VCaP (cell line): ENCODE results near the gene VPS4A.
"Not testable (repeated sequence)": the region's sequence is repeated elsewhere in the genome, so short reads cannot be mapped to it uniquely, and the experiment has no call there.

Experiments
- H3K27ac ChIP-seq: fragments of 450-650 bp; 2 replicates; pipeline ENCODE4 v1.5.1; 2017
- TF ChIP-seq, protein P1 (sequence below): fragments of 450-650 bp; conservative IDR thresholded peaks from 2 replicates; pipeline ENCODE4 v1.5.1; 2017; ENCODE audit warnings: mild to moderate bottlenecking, moderate library complexity

VPS4A gene

GRCh38 chr16:69276148-69277115 lies 34.7 kb upstream of the VPS4A start:
- no peak overlapping the region for H3K27ac ChIP-seq

DNA sequence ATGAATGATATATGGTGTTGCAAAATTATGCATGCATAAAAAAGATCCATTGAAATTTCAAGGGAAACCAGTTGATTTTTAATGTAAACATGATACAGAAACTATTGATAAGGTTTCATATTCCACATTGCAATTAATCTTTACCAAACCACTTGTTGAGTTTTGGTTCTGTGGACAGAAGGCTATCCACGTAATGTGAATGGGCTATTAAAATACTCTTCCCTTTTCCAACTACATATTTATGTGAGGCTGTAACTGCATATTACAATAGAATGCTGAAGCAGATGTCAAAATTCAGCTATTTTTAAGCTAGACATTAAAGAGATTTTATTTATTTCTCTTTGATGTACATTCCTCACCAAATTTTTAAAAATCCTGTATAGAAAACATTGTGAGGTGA lies 33.7 kb upstream of the VPS4A start:
- H3K27ac ChIP-seq = no peak overlapping the region
- TF ChIP-seq, protein P1, sequence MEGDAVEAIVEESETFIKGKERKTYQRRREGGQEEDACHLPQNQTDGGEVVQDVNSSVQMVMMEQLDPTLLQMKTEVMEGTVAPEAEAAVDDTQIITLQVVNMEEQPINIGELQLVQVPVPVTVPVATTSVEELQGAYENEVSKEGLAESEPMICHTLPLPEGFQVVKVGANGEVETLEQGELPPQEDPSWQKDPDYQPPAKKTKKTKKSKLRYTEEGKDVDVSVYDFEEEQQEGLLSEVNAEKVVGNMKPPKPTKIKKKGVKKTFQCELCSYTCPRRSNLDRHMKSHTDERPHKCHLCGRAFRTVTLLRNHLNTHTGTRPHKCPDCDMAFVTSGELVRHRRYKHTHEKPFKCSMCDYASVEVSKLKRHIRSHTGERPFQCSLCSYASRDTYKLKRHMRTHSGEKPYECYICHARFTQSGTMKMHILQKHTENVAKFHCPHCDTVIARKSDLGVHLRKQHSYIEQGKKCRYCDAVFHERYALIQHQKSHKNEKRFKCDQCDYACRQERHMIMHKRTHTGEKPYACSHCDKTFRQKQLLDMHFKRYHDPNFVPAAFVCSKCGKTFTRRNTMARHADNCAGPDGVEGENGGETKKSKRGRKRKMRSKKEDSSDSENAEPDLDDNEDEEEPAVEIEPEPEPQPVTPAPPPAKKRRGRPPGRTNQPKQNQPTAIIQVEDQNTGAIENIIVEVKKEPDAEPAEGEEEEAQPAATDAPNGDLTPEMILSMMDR = no peak

More at GRCh38 chr16:69276148-69277115, 34.7 kb upstream of the VPS4A start:
- TF ChIP-seq, protein P1 = no peak

GRCh38 chr16:69283851-69284250 lies 27.3 kb upstream of the VPS4A start:
- H3K27ac ChIP-seq = no peak overlapping the region

DNA sequence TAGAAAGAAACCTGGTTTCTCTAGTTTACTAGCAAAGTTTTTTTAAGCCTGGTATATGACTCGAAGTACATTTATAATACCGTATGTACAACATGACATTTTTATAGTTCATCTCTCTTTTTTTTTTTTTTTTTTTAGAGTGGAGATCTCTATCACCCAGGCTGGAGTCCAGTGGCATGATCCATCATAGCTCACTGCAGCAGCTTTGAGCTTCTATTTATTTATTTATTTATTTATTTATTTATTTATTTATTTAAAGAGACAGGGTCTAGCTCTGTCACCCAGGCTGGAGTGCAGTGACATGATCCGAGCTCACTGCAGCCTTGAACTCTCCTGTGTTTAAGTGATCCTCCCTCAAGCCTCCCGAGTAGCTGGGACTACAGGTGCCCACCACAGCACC lies 25.9 kb upstream of the VPS4A start:
- no peak overlapping the region for H3K27ac ChIP-seq
- TF ChIP-seq, protein P1 = no peak

More at GRCh38 chr16:69283851-69284250, 27.3 kb upstream of the VPS4A start:
- TF ChIP-seq, protein P1 = no peak

DNA sequence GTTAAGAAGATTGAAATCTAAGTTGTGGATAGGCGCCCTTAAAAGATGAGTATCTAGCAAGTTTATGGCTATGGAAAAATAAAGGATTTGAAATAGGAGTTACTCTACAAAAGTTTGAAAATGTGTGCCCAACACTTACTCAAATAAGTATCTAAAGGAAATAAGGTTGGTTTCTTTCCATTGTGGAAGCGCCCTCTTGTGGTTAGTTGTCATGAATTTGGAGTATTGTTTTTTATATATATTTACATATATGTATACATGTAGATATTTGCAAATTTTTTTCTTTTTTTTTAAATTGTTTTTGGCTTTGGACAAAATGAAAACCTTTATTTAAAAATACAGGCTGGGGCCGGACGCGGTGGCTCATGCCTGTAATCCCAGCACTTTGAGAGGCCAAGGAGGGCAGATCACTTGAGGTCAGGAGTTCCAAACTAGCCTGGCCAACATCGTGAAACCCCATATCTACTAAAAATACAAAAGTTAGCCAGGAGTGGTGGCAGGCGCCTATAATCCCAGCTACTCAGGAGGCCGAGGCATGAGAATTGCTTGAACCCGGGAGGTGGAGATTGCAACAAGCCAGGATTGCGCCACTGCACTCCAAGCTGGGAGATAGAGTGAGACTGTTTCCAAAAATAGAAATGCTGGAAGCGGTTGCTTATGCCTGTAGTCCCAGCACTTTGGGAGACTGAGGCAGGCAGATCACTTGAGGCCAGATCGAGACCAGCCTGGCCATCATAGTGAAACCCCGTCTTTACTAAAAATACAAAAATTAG lies 24.0 kb upstream of the VPS4A start:
- no peak overlapping the region for H3K27ac ChIP-seq
- TF ChIP-seq, protein P1 = peak; percentile 71

- not testable (repeated sequence) for H3K27ac ChIP-seq
Measured at GRCh38 chr16:69291657-69292056, 19.5 kb upstream of the VPS4A start.

GRCh38 chr16:69293401-69293800 lies 17.7 kb upstream of the VPS4A start:
- H3K27ac ChIP-seq = no peak overlapping the region
- TF ChIP-seq, protein P1 = no peak
